HG03060 (cell line): ENCODE data around the gene SYT3.
"Not testable (repeated sequence)": the region's sequence is repeated elsewhere in the genome, so short reads cannot be mapped to it uniquely, and the experiment has no call there.

Source experiments
- ATAC-seq: cut with Tn5 transposase; IDR thresholded peaks from one replicate; pipeline ENCODE4 v1.9.1; 2021; ENCODE audit warnings: low read depth, moderate number of reproducible peaks; ENCODE audit not compliant: unreplicated experiment

SYT3 gene

DNA sequence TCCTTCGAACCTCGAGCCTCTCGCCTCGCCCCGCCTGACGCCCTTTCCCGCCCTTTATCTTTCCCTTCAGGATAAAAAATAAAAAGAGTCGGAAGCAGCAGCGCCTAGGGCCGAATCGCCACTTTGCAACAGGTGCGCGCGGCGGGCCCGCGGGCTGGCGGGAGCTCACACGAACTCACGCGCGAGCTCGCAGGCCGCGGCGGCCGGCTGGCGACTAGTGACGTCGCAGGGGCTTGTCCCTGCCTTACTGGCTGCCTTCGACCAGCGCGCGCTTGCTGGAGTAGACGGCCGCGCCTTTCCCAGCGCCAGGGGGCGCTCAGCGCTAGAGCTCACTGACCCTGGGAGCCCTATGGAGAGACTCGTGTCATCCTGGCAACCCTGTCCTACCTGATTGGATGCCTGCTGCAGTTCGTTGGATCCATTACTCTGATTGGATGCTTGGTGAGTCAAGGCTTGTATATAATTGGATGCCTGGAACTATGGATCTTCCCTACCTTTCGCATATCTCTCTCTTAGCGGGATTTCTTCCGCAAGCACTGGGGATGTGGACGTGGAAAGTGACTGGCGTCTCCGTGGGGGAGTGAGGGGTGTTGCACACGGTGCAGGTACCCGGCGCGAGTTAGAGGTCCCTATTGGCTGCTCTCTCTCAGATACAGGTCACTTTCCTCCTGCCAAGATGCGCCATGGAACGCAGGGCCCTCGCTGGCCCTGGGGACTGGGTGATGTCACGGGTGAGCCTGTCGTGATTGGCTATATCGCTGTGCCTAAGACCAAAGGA is 33.4 kb downstream of the SYT3 start:
- ATAC-seq, result not testable (repeated sequence)

DNA sequence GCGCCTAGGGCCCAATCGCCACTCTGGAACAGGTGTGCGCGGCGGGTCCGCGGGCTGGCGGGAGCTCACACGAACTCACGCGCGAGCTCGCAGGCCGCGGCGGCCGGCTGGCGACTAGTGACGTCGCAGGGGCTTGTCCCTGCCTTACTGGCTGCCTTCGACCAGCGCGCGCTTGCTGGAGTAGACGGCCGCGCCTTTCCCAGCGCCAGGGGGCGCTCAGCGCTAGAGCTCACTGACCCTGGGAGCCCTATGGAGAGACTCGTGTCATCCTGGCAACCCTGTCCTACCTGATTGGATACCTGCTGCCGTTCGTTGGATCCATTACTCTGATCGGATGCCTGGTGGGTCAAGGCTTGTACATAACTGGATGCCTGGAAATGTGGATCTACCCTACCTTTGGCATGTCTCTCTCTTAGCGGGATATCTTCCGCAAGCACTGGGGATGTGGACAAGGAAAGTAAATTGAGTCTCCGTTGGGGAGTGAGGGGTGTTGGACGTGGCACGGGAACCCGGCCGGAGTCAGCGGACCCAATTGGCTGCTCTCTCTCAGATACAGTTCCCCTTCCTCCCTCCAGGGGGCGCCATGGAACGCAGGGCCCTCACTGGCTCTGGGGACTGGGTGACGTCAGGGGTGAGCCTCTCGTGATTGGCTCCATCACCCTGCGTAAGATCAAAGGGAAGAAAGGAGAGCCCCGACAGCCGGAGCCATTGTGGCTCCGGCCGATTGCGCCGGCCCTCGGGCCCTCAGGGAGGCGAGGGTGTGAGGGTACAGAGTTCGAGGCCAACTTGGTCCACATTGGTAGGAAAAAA is 35.2 kb downstream of the SYT3 start:
- not testable (repeated sequence) for ATAC-seq

- no peak for ATAC-seq
These were observed 36.7 kb downstream of the SYT3 start for GRCh38 chr19:50602935-50603334.

- no peak for ATAC-seq
These were observed 37.2 kb downstream of the SYT3 start for GRCh38 chr19:50602496-50602895.

DNA sequence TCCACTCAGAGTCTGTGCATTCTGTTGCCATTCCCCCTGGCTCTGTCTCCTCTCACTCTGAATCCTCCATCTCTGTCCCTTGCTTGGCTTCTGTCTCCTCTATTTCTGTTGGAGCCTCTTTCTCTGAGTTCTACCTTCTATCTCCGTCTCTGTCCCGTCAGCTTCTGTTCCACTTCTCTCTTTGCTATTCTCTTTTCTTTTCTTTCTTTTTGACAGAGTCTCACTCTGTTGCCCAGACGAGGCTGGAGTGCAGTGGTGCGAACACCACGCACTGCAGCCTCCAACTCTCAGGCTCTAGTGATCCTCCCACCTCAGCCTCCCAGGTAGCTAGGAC is 37.6 kb downstream of the SYT3 start:
- no peak for ATAC-seq

GRCh38 chr19:50601407-50602088 is 38.1 kb downstream of the SYT3 start:
- no peak for ATAC-seq

DNA sequence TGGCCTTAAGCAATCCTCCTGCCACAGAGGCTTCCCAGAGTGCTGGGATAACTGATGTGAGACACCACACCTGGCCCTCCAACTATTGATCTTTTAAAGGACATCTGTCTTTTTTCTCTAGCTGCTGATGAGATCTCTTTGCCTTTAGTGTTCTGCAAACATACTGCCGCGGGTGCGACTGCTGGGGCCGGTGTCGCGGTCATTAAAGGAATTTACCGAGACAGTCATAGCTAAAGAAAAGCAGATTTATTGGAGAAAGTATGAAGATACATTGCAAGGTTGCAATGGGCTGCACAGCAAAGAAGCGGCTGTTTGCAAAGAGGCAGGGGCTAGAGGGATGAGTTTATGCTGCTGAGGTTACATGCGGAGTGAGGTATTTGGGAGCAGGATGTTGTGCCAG is 40.3 kb downstream of the SYT3 start:
- no peak for ATAC-seq

DNA sequence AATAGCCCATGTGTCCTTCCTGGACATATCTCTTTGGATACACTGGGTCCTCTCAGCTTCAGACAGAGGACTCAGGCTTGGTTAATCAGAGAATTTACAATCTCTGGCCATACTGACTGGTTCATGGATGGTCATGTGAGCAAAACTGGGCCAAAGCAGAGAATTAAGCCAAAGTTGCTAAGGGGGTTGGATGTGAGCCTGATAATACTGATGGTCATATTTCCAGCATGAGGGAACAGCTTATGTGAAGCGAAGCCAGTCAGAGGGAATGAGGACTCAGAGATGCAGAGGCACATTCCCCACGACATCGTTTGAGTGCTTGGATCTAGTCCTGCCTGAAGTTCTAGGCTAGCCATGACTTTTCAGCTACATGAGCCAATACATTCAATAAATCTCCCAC is 49.5 kb downstream of the SYT3 start:
- ATAC-seq, result no peak

- ATAC-seq, result not testable (repeated sequence)
These were observed 57.7 kb downstream of the SYT3 start for GRCh38 chr19:50581795-50582660.

DNA sequence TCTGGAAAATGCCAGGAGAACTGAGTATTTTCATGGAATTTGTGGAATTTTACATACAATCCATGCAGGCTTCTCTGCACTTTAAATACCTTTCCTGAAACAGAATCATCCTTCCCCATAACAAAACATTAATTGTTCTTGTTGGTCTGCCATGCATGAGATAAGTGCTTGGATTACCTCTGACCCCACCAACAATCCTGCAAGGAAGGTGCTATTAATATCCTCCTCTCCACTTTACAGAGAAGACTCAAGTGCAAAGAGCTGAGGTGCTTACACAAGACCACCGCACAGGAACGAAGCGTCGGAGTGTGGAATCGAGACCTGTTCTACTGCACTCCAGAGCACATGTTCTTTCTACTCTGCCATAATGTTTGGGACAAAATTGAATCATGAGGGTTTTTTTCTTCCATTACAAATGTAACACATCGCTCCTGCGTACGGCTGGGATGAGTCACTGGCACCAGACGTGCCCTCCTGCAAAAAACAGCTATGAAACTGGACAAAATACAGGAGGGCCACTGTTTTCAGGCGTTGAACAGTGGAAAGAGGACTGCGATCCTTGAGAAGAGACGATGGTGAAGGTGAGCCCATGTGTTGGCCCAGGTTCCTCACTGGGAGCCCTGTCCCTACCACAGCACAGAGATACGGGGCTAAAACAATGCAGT is 58.6 kb downstream of the SYT3 start:
- no peak for ATAC-seq

- no peak for ATAC-seq
These were observed 59.4 kb downstream of the SYT3 start for GRCh38 chr19:50580240-50580639.

DNA sequence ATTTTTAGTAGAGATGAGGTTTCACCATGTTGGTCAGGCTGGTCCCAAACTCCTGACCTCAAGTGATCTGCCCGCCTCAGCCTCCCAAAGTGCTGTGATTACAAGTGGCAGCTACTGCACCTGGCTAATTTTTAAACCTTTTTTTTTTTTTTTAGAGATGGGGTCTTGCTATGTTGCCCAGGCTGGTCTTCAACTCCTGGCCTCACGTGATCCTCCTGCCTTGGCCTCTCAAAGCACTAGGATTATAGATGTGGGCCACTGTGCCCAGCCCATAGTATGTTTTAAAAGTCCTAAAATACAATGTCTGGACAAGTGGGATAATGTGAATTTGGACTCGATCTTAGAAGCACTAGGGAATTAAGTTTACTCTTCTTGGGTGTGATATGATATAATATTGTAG is 62.9 kb downstream of the SYT3 start:
- not testable (repeated sequence) for ATAC-seq

- ATAC-seq, result no peak
These were observed 65.8 kb downstream of the SYT3 start for GRCh38 chr19:50573741-50574461.
